Muscle of leg (tissue), 11 donors: ENCODE data around the gene ANO2. TPM values are rescaled to one million over a fixed set of nuclear protein-coding genes. Genes with fewer than 3 reads are reported as not detected.
A peak's percentile ranks its signal among the peaks of the same experiment; 100 is the strongest.

ENCODE experiments used
- DNase-seq: peaks from one replicate; pipeline ENCODE4 v3.0.0; 2013
- H3K27ac ChIP-seq: one replicate; pipeline ENCODE4 v1.5.1; 2013; ENCODE audit warnings: mild to moderate bottlenecking, low read length, control low read depth
- H3K27me3 ChIP-seq: one replicate; pipeline ENCODE4 v1.6.1; 2013; ENCODE audit warnings: low read length; ENCODE audit not compliant: control insufficient read depth, insufficient read depth
- H3K36me3 ChIP-seq: one replicate; pipeline ENCODE4 v1.6.1; 2013; ENCODE audit warnings: low read length; ENCODE audit not compliant: control insufficient read depth, insufficient read depth
- H3K4me1 ChIP-seq: one replicate; pipeline ENCODE4 v1.6.1; 2013; ENCODE audit warnings: low read length; ENCODE audit not compliant: control insufficient read depth, insufficient read depth
- H3K4me3 ChIP-seq: one replicate; pipeline ENCODE4 v1.5.1; 2013; ENCODE audit warnings: low read length, control low read depth
- H3K9me3 ChIP-seq: replicated peaks from 2 replicates; pipeline ENCODE4 v1.6.1; 2013; ENCODE audit warnings: low read depth, low read length; ENCODE audit not compliant: control insufficient read depth
- WGBS: methylation state at CpG from one replicate; pipeline ENCODE4 v1.1.5; 2013; ENCODE audit warnings: missing lambda C conversion rate; ENCODE audit not compliant: insufficient coverage; 5-methylcytosine and 5-hydroxymethylcytosine counted together
- polyA plus RNA-seq, 8 donors: library from polyadenylated mRNA; unstranded; fragments of 120-200 nt; gene quantifications; one replicate each; pipeline versions ENCODE4 v1.2.1 to v1.2.3, GENCODE V29; 2013; ENCODE audit warnings: inconsistent platforms in 1 of 8, low replicate concordance in 1 of 8; ENCODE audit not compliant: insufficient read length in 8 of 8, insufficient read depth in 1 of 8
- total RNA-seq: library from RNA; stranded (reverse); fragments of 120-200 nt; gene quantifications from one replicate; pipeline ENCODE4 v1.2.4, GENCODE V29; 2013

Gene ANO2
- total and polyA plus RNA-seq, 9 donors: 2.5 to 5.9 (median 3.5) TPM

DNA sequence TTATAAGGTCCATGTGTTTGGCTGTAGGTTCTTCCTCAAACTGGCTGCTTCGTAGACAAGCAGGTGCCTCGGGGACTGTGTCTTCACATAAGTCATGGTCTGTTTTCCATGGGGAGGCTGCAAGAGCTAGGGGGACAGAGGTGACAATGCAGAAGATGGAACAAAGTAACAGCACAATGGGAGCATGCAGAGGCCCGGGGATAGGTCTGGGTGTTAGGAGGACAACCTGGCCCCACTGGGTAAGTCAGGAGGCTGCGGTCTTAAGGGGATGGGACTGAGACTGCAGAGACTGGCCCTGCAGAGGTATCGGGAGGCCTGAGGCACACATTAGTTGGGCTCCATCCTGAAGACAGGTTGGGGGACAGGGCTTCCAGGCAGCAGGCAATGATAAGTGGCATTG lies 424.2 kb downstream of the ANO2 start:
- no peaks in the 10 kb centered on the region for H3K36me3 ChIP-seq
- H3K27ac ChIP-seq: no peak overlapping the region
- 93% methylated on average over 4 of the region's 5 CpGs for WGBS
- DNase-seq: no peak
- no peak overlapping the region for H3K4me3 ChIP-seq
- no peaks in the 10 kb centered on the region for H3K9me3 ChIP-seq
- no peaks in the 10 kb centered on the region for H3K27me3 ChIP-seq
- peaks cover 14% of the 10 kb centered on the region for H3K4me1 ChIP-seq

DNA sequence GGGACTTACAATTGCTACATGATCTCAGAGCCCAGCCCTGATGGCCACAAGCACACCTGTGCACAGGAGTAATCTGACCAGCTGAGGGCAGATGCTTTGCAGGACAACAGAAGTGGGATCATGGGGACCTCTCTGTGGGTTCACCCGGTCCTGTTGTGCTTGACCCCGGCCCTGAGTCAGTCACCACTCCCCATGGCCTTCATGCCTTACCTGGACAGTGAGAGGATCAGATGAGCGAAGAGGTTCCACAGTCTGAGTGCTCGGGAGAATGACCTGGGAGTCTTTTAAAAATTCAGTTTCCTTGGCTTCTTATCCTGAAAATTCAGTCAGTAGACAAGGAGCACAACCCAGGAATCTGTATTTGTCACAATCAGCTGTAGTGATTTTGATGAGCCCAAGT lies 425.0 kb downstream of the ANO2 start:
- H3K9me3 ChIP-seq: no peaks in the 10 kb centered on the region
- DNase-seq: no peak
- no peaks in the 10 kb centered on the region for H3K36me3 ChIP-seq
- no peak overlapping the region for H3K27ac ChIP-seq
- H3K4me1 ChIP-seq: peaks cover 14% of the 10 kb centered on the region
- no peak overlapping the region for H3K4me3 ChIP-seq
- no peaks in the 10 kb centered on the region for H3K27me3 ChIP-seq
- WGBS: 96% methylated on average over 4 of the region's 4 CpGs

- H3K9me3 ChIP-seq: no peaks in the 10 kb centered on the region
- H3K36me3 ChIP-seq: no peaks in the 10 kb centered on the region
- H3K4me1 ChIP-seq: peaks cover 19% of the 10 kb centered on the region
- DNase-seq: no peak
- H3K27ac ChIP-seq: no peak overlapping the region
- no peaks in the 10 kb centered on the region for H3K27me3 ChIP-seq
- no peak overlapping the region for H3K4me3 ChIP-seq
- whole genome bisulfite sequencing: 89% methylated on average over 7 of the region's 8 CpGs
These were observed 426.3 kb downstream of the ANO2 start for GRCh38 chr12:5518584-5519365.

DNA sequence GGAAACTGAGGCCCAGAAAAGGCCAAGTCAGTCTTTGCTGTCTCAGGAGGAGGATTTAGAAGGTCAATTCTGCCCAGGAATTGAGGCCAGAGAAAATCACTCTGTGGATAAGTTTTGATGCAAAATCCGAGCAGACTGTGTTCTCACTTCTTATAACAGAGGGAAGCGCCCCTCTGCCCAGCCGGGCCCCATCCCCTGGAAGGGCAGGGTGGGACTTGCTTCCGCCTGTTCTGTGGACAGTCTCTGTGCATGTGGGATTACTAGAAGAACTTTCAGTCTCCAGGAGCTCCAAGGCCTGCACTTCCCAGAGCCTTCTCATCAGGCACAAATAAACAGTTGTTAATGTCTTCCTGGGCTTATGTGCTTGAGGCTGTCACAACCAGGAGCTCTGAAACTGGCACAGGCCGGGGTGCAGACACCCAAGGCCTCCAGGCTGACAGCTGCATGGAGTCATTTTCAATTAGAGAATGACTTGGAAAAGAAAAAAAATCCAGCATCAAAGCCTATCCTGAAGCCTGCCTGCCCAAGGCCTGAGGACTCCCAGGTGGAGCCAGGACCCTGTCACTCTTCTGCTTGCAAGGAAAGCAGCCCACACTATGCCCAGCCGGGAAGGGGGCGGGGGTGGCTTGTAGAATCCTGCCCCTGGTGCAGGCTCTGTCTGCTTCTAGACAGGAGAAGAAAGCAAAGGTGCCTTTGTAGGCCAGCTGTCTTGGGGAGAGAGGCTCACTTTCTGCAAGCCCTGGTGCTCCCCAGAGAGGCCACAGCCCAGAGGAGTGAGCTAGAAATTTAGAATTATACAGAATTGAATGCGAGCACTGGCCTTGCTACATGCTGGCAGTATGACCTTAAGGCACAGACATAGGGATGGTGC lies 428.5 kb downstream of the ANO2 start:
- Histone ChIP-seq H3K4me1 (peaks cover 25% of the 10 kb centered on the region), H3K9me3 (no peaks in the 10 kb centered on the region), H3K4me3 (no peak overlapping the region), H3K27me3 (peaks cover 1% of the 10 kb centered on the region), H3K36me3 (no peaks in the 10 kb centered on the region), H3K27ac (no peak overlapping the region)
- WGBS: 61% methylated on average over 3 of the region's 8 CpGs
- peak; percentile 21 for DNase-seq

- Histone ChIP-seq H3K9me3 (no peaks in the 10 kb centered on the region), H3K27me3 (peaks cover 5% of the 10 kb centered on the region), H3K4me1 (peaks cover 34% of the 10 kb centered on the region), H3K36me3 (no peaks in the 10 kb centered on the region), H3K27ac (no peak overlapping the region), H3K4me3 (no peak overlapping the region)
- no peak for DNase-seq
- 100% methylated on average over 1 of the region's 1 CpG for WGBS
These were observed 429.6 kb downstream of the ANO2 start for GRCh38 chr12:5515458-5515857.

- Histone ChIP-seq H3K27ac (no peak overlapping the region), H3K36me3 (no peaks in the 10 kb centered on the region), H3K27me3 (peaks cover 6% of the 10 kb centered on the region), H3K4me3 (no peak overlapping the region), H3K9me3 (no peaks in the 10 kb centered on the region), H3K4me1 (peaks cover 38% of the 10 kb centered on the region)
- no peak for DNase-seq
- WGBS: no CpG with 5 or more reads among the region's 4 CpGs
These were observed 430.5 kb downstream of the ANO2 start for GRCh38 chr12:5514545-5514944.

- no peak overlapping the region for H3K27ac ChIP-seq
- H3K4me3 ChIP-seq: no peak overlapping the region
- H3K36me3 ChIP-seq: no peaks in the 10 kb centered on the region
- peaks cover 6% of the 10 kb centered on the region for H3K27me3 ChIP-seq
- 62% methylated on average over 5 of the region's 6 CpGs for WGBS
- H3K4me1 ChIP-seq: peaks cover 38% of the 10 kb centered on the region
- no peak for DNase-seq
- no peaks in the 10 kb centered on the region for H3K9me3 ChIP-seq
These were observed 431.0 kb downstream of the ANO2 start for GRCh38 chr12:5514016-5514415.

DNA sequence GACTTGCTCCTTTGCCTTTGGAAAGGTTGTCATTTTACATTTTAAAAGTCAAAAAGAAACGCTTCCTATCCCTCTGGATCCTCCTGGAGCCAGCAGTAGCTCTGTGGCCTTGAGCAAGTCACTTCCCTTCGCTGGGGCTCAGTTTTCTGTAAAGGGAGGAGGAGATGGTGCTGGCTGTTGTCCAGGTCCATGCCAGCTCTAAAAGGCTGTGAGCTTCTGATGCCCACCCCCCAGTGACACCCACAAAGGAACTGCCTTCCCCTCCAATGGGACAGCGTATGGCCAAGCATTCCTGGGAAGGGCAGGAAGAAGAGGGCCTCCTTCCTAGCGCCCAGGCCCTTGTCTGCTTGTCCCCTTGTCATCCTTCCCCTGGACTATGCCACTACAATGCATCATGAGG lies 431.7 kb downstream of the ANO2 start:
- H3K27ac ChIP-seq: no peak overlapping the region
- no peaks in the 10 kb centered on the region for H3K9me3 ChIP-seq
- H3K4me1 ChIP-seq: peaks cover 38% of the 10 kb centered on the region
- H3K27me3 ChIP-seq: peaks cover 6% of the 10 kb centered on the region
- WGBS: 92% methylated on average over 2 of the region's 4 CpGs
- no peak overlapping the region for H3K4me3 ChIP-seq
- DNase-seq: no peak
- no peaks in the 10 kb centered on the region for H3K36me3 ChIP-seq
